Heart right ventricle (tissue), 16 donors: ENCODE data around the gene EHD1. TPM values are rescaled to one million over a fixed set of nuclear protein-coding genes. Genes with fewer than 3 reads are reported as not detected.

Experiments used
- ATAC-seq, 8 donors: fragments of 200-7000 bp; cut with Tn5 transposase; one replicate each; pipeline ENCODE4 v1.9.1; 2020; ENCODE audit warnings: mild to moderate bottlenecking in 8 of 8, moderate library complexity in 8 of 8, moderate number of reproducible peaks in 1 of 8
- DNase-seq, 2 donors: peaks; one replicate each; pipeline ENCODE4 v3.0.0-alpha.2; 2020
- H3K27ac ChIP-seq, 10 donors: fragments of 200-600 bp; sonication (generic) in 2 of 10; one replicate each; pipeline versions ENCODE4 v1.5.0 to v1.8.0; 2020 to 2022; ENCODE audit warnings: mild to moderate bottlenecking in 3 of 10
- H3K27me3 ChIP-seq, 7 donors: fragments of 200-600 bp; one replicate each; pipeline ENCODE4 v1.8.0; 2021 to 2022; ENCODE audit warnings: mild to moderate bottlenecking in 2 of 7
- H3K36me3 ChIP-seq, 9 donors: fragments of 200-600 bp; sonication (generic) in 1 of 9; one replicate each; pipeline versions ENCODE4 v1.5.0 to v1.8.0; 2020 to 2022; ENCODE audit warnings: mild to moderate bottlenecking in 2 of 9
- H3K4me1 ChIP-seq, 9 donors: fragments of 200-600 bp; sonication (generic) in 1 of 9; one replicate each; pipeline versions ENCODE4 v1.5.0 to v1.8.0; 2020 to 2022; ENCODE audit warnings: mild to moderate bottlenecking in 4 of 9
- H3K4me3 ChIP-seq, 10 donors: fragments of 200-600 bp; sonication (generic) in 2 of 10; one replicate each; pipeline versions ENCODE4 v1.5.0 to v1.8.0; 2020 to 2022; ENCODE audit warnings: mild to moderate bottlenecking in 7 of 10, moderate library complexity in 2 of 10
- H3K9me3 ChIP-seq, 11 donors: fragments of 200-600 bp in 10 of 11; sonication (generic) in 2 of 11; one replicate each; pipeline versions ENCODE4 v1.5.0 to v1.8.0; 2013 to 2022; ENCODE audit warnings: mild to moderate bottlenecking in 2 of 11, control low read depth in 1 of 11, moderate library complexity in 1 of 11
- WGBS, 2 donors: extraction: QIAGEN DNeasy Blood & Tissue Kit; methylation state at CpG; one replicate each; pipeline ENCODE4 v1.1.7; 2013; ENCODE audit warnings: inconsistent platforms in 1 of 2; 5-methylcytosine and 5-hydroxymethylcytosine counted together
- intact Hi-C, 10 donors: fragments of 100-400 bp; cut with DNase I; formaldehyde crosslinking; loops; one replicate each; pipeline versions ENCODE4 v1.11.1 to v1.14.2; 2022
- polyA plus RNA-seq, 2 donors: library from polyadenylated mRNA; stranded (reverse); fragments of 200-250 nt; gene quantifications; one replicate each; pipeline ENCODE4 v1.2.3, GENCODE V29; 2013
- total RNA-seq, 10 donors: library from RNA; stranded (reverse); fragmentation: NEBNext Ultra II Directional in 3 of 10; extraction: Animal tissue kit (Norgen Biotek cat#: 25700) in 3 of 10; gene quantifications; one replicate each; pipeline versions ENCODE4 v1.2.1 to v1.2.4, GENCODE V29; 2021 to 2023
- TF ChIP-seq, protein P1 (sequence below), 9 donors: fragments of 200-600 bp; sonication (generic) in 2 of 9; IDR thresholded peaks; one replicate each; pipeline versions ENCODE4 v1.5.0 to v1.8.0; 2021 to 2022; ENCODE audit warnings: antibody characterized with exemption in 9 of 9, mild to moderate bottlenecking in 5 of 9, moderate library complexity in 1 of 9
- donor health status: Arrhythmogenic right ventricular cardiomyopathy.
- donor health status: ischemic (EF 13 %, LVEDD 7.1; RV severe dilation, severe dysfunction).
- donor health status: healthy with polysubstance abuse.
- donor health status: DM: no; HTN: yes; CAD: no.
- donor health status: DM: no; HTN: no; CAD: no.
- donor health status: ischemic (EF 25% LVEDD 6.9; RV normal size, moderate dysfunction).
- donor health status: ischemic (EF 25% LVEDD 5.7; RV mildly dilated, moderate dysfunction).
- donor health status: healthy.
- donor health status: DM: yes; HTN: yes; CAD: no.
- donor health status: Ischemic cardiomyopathy.
- donor health status: ischemic (EF 35%, LVEDD 5.7; RV mildly dilated, moderate dysfunction).
- donor health status: nonischemic (EF 11% LVEDD 7.7; RV severe dilation, severe dysfunction).
- donor health status: DM: yes; HTN: yes; CAD: no.
- donor health status: PGD.
- donor health status: ischemic (EF 29% LVEDD 5.4; RV normal size, mild dysfunction).
- donor health status: nonischemic (EF 23%, LVEDD 6.1; RV moderate dilation, normal function).

Gene EHD1
- total and polyA plus RNA-seq, 12 donors, result 26.0 to 73.1 (median 41.1) TPM

DNA sequence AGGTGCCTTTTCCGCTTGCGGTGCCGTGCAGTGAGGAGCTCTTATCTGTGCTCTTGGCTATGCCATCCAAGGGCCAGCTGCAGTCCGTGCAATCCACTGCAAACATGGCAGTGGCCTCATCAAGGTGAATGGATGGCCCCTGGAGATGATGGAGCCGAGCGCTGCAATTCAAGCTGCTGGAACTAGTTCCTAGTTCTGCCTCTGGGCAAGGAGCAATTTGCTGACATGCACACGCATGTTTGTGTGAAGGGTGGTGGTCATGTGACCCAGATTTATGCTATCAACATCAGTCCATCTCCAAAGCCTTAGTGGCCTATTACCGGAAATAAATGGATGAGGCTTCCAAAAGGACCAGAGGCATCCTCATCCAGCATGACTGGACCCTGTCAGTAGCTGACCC is 3.1 kb upstream of the EHD1 start:
- intact Hi-C loops, result loop anchor here in 1 of 10 donors (10.0 kb wide), 1 partner anchor 1113 kb away; no protein-coding TSS in a partner anchor
- Histone ChIP-seq H3K4me3 (no peak overlapping the region), H3K4me1 (peaks cover 4 to 59% (median 31%) of the 10 kb centered on the region in 9 donors), H3K27ac (peak overlapping the region in 5 of 10 donors; percentile 82 to 96 (median 94)), H3K36me3 (no peaks in the 10 kb centered on the region), H3K27me3 (no peaks in the 10 kb centered on the region), H3K9me3 (no peaks in the 10 kb centered on the region)
- ATAC-seq (no peak), DNase-seq (no peak)
- WGBS, 2 donors, result 78 to 83% methylated on average over 8 of the region's 8 CpGs
- TF ChIP-seq, protein P1, sequence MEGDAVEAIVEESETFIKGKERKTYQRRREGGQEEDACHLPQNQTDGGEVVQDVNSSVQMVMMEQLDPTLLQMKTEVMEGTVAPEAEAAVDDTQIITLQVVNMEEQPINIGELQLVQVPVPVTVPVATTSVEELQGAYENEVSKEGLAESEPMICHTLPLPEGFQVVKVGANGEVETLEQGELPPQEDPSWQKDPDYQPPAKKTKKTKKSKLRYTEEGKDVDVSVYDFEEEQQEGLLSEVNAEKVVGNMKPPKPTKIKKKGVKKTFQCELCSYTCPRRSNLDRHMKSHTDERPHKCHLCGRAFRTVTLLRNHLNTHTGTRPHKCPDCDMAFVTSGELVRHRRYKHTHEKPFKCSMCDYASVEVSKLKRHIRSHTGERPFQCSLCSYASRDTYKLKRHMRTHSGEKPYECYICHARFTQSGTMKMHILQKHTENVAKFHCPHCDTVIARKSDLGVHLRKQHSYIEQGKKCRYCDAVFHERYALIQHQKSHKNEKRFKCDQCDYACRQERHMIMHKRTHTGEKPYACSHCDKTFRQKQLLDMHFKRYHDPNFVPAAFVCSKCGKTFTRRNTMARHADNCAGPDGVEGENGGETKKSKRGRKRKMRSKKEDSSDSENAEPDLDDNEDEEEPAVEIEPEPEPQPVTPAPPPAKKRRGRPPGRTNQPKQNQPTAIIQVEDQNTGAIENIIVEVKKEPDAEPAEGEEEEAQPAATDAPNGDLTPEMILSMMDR (IDR thresholded peaks at IDR 0.05), result no peak

DNA sequence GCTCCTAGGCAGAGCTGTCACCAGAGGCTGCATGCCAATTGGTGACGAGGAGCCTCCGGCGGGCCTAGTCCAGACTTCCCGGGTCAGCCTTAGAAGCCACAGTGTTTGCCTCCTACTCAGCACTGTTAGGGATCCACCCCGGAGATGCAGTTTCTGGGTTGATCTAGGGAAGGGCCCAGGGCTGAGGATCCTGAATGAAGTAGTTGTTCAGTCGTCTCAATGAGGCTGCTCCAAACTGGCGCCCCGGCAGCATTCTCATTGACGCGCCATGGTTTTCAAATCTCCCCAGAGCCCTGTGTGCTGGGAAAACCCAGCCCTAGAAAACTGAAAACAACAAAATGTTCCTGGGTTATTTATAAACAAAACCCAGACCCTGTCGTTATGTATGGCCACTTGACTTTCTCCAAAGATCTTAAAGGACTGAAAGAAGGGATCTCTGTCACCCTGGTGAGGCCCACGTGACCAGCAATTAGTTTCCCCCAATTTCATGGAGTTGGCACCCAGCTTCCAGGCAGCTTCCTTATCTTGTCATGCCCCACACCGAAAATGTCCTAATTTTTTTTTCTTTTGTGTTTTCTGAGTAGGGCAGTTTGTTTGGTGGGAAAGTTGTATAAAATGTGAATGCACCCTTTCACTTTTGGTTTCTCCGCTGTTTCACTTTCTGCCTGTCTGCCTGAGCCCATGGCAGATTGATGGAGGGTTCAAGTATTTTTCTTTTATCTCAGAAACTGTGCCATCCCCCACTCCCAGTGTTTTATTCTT is 2.0 kb upstream of the EHD1 start:
- H3K4me3 ChIP-seq, result peak overlapping the region in 3 of 10 donors; percentile 2 to 8 (median 5)
- TF ChIP-seq, protein P1 (IDR thresholded peaks at IDR 0.05), result no peak
- no peaks in the 10 kb centered on the region for H3K27me3 ChIP-seq
- H3K27ac ChIP-seq, result peak overlapping the region; percentile 77 to 96 (median 94)
- intact Hi-C loops, result loop anchor here in 1 of 10 donors (10.0 kb wide), 1 partner anchor 1114 kb away; no protein-coding TSS in a partner anchor
- ATAC-seq (no peak), DNase-seq (no peak)
- H3K9me3 ChIP-seq, result no peaks in the 10 kb centered on the region
- 53 to 74% methylated on average over 14 of the region's 14 CpGs for WGBS, 2 donors
- peaks cover 0 to 2% (median 0%) of the 10 kb centered on the region in 9 donors for H3K36me3 ChIP-seq
- peaks cover 4 to 60% (median 42%) of the 10 kb centered on the region in 9 donors for H3K4me1 ChIP-seq

DNA sequence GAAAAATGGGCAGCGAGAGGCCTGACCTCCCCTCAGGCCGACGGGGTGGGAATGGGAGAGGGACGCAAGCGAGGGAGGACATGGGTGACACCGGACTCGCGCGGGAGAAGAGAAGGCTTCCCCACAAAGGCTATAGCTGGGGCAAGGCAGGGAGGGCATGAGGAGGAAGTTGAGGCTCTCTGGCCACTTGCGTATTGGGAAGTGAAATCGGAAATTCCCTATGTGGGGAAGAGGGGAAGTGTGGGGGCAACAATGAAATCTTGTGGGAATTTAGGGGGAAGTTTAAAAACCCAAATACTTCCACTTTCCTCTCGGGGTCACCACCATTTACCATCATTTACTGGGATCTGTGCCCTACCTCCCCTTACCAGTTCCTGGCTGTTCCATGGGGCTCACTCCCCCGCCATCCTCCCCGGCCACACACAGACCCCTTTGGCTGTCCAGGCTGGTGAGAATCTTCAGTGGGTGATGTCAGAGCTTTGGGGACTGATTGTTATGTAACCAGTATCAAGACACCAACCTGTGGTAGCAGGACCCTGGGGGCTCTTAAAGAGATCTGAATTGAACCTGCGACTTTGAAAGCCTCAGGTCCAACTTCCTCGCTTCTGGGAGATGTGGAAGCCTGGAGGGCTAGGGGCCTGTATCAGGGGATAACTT is 951 bp upstream of the EHD1 start:
- intact Hi-C loops, result loop anchor here in 1 of 10 donors (2.0 kb wide), 1 partner anchor 25 kb away; no protein-coding TSS in a partner anchor
- peak in 6 of 8 donors; percentile 2 to 14 (median 4) for ATAC-seq
- TF ChIP-seq, protein P1 (IDR thresholded peaks at IDR 0.05), result no peak
- Histone ChIP-seq H3K27ac (peak overlapping the region; percentile 77 to 96 (median 94)), H3K9me3 (no peaks in the 10 kb centered on the region), H3K27me3 (no peaks in the 10 kb centered on the region), H3K4me3 (peak overlapping the region; percentile 41 to 99 (median 94)), H3K4me1 (peaks cover 12 to 64% (median 52%) of the 10 kb centered on the region in 9 donors), H3K36me3 (peaks cover 0 to 13% (median 0%) of the 10 kb centered on the region in 9 donors)
- WGBS, 2 donors, result 21 to 23% methylated on average over 16 of the region's 16 CpGs
- DNase-seq, result no peak

DNA sequence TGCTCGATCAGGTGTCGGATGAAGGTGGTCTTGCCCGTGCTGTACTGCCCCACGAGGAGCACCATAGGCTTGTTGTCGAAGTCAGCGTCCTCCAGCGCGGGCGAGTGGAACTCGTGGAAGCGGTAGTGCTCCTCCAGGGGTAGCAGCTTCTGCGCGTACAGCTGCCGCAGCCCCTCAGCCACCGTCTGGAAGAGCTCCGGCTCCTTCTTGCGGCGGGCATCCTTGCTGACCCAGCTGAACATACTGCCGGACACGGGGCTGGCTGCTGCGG is 263 bp downstream of the EHD1 start:
- Histone ChIP-seq H3K4me3 (peak overlapping the region; percentile 68 to 99 (median 94)), H3K27me3 (no peaks in the 10 kb centered on the region), H3K36me3 (peaks cover 3 to 25% (median 4%) of the 10 kb centered on the region in 9 donors), H3K9me3 (no peaks in the 10 kb centered on the region), H3K4me1 (peaks cover 16 to 75% (median 59%) of the 10 kb centered on the region in 9 donors), H3K27ac (peak overlapping the region; percentile 55 to 96 (median 92))
- TF ChIP-seq, protein P1 (IDR thresholded peaks at IDR 0.05), result no peak
- WGBS, 2 donors, result 0% methylated on average over 21 of the region's 21 CpGs
- DNase-seq, result no peak
- intact Hi-C loops, result loop anchor here in 1 of 10 donors (2.0 kb wide), 1 partner anchor 23 kb away; no protein-coding TSS in a partner anchor
- peak in 7 of 8 donors; percentile 10 to 46 (median 18) for ATAC-seq
